Measurements from ENCODE around the gene WDR55. TPM values are rescaled to one million over a fixed set of nuclear protein-coding genes. Genes with fewer than 3 reads are reported as not detected.

WDR55 gene
- total and polyA plus RNA-seq, 2 of the 4 experiments (the other 2 are of a cell fraction) = 19.0 to 20.4 TPM

GRCh38 chr5:140637371-140638100 lies 27.2 kb upstream of the WDR55 start:
- peaks cover 4% of the 10 kb centered on the region for H3K9me1 ChIP-seq (ENCODE audit: insufficient read depth, low read length)
- dilution Hi-C loops (cut with HindIII; ENCODE audit: low sequenced_read_pairs, unreplicated experiment) = no loop called here
- H3K4me1 ChIP-seq (ENCODE audit: control insufficient read depth, insufficient read depth, low read length) = peaks cover 6% of the 10 kb centered on the region
- H3K56ac ChIP-seq (ENCODE audit: extremely low read depth, insufficient read depth, low read length) = no peak overlapping the region
- H2BK15ac ChIP-seq (ENCODE audit: low read depth, low read length) = no peak overlapping the region
- ATAC-seq (ENCODE audit: low read depth) (no peak), DNase-seq (no peak)
- H3K36me3 ChIP-seq (ENCODE audit: control insufficient read depth, insufficient read depth, low read length) = peaks cover 7% of the 10 kb centered on the region
- no peak overlapping the region for H3K27ac ChIP-seq (ENCODE audit: insufficient read depth, low read length)
- POLR2A ChIA-PET (ENCODE audit: unreplicated experiment) = no interaction called here
- intact Hi-C loops (cut with micrococcal nuclease) = loop anchor here (2.0 to 10.0 kb wide), 2 partner anchors 91 to 393 kb away; partner anchors contain the start of gene EIF4EBP3
- H4K5ac ChIP-seq (ENCODE audit: low read depth, low read length) = no peak overlapping the region
- no peak overlapping the region for H3K4me3 ChIP-seq (ENCODE audit: insufficient read depth, low read depth, low read length)
- no peaks in the 10 kb centered on the region for H3K9me3 ChIP-seq (ENCODE audit: control insufficient read depth, insufficient read depth, low read length)
- H2BK20ac ChIP-seq (ENCODE audit: low read depth, low read length) = no peak overlapping the region
- H4K20me1 ChIP-seq (ENCODE audit: insufficient read depth, low read length) = no peaks in the 10 kb centered on the region
- in situ Hi-C loops (cut with MboI; ENCODE audit: low sequenced_read_pairs) = no loop called here
- no peak overlapping the region for H2AFZ ChIP-seq (replicated peaks; ENCODE audit: low read length, poor library complexity)
- H4K91ac ChIP-seq (ENCODE audit: insufficient read depth, low read depth, low read length) = no peak overlapping the region
- no peak overlapping the region for H3K4ac ChIP-seq (ENCODE audit: low read depth, low read length)
- no peak for TF ChIP-seq FOS (IDR thresholded peaks at IDR 0.05; ENCODE audit: low read depth, low read length)
- TF ChIP-seq RFX5 (IDR thresholded peaks at IDR 0.05; ENCODE audit: low read depth, low read length) = no peak
- TF ChIP-seq CTCF (conservative IDR thresholded peaks at IDR 0.05; ENCODE audit: low read depth, low read length) = no peak
- no peak for TF ChIP-seq NFE2L2 (IDR thresholded peaks at IDR 0.05; ENCODE audit: low read depth, low read length)
- no peak for TF ChIP-seq CEBPB (IDR thresholded peaks at IDR 0.05; ENCODE audit: low read depth, low read length)
- no peak for TF ChIP-seq MXI1 (IDR thresholded peaks at IDR 0.05; ENCODE audit: borderline replicate concordance, low read depth, low read length)
- no peak for TF ChIP-seq USF2 (IDR thresholded peaks at IDR 0.05; ENCODE audit: low read depth, low read length)
- no peak for TF ChIP-seq ELK1 (IDR thresholded peaks at IDR 0.05; ENCODE audit: borderline replicate concordance, low read depth, low read length)
- TF ChIP-seq RAD21 (IDR thresholded peaks at IDR 0.05; ENCODE audit: low read length) = no peak
- no peak for TF ChIP-seq BHLHE40 (IDR thresholded peaks at IDR 0.05; ENCODE audit: low read depth, low read length)
- TF ChIP-seq MAZ (IDR thresholded peaks at IDR 0.05; ENCODE audit: borderline replicate concordance, low read depth, low read length) = no peak
- TF ChIP-seq POLR2A (IDR thresholded peaks at IDR 0.05; ENCODE audit: low read depth, low read length) = no peak
- no peak for TF ChIP-seq RCOR1 (IDR thresholded peaks at IDR 0.05; ENCODE audit: insufficient replicate concordance, low read length)
- CTCF ChIA-PET = no interaction called here
- BruUV-seq (replicated peaks) = no TSS peak
- H4K8ac ChIP-seq (ENCODE audit: low read depth in 2 of 2, low read length in 2 of 2) = no peak overlapping the region
- no peak overlapping the region for H3K4me2 ChIP-seq (ENCODE audit: low read depth, low read length)
- H2AK5ac ChIP-seq (ENCODE audit: low read depth, low read length) = no peak overlapping the region
- H3K18ac ChIP-seq (ENCODE audit: low read depth, low read length) = no peak overlapping the region
- H3K27me3 ChIP-seq (ENCODE audit: control insufficient read depth, insufficient read depth, low read length) = no peaks in the 10 kb centered on the region
- H2AK9ac ChIP-seq (replicated peaks; ENCODE audit: low read depth, low read length, poor library complexity) = no peak overlapping the region
- H3K9ac ChIP-seq (ENCODE audit: low read depth, low read length) = no peak overlapping the region
- H3K14ac ChIP-seq (replicated peaks; ENCODE audit: low read depth, low read length) = no peak overlapping the region
- H3K23ac ChIP-seq (ENCODE audit: low read depth, low read length) = no peak overlapping the region
- no peak overlapping the region for H2BK5ac ChIP-seq (ENCODE audit: low read depth, low read length, poor library complexity, severe bottlenecking)
- peaks cover 6 to 24% of the 10 kb centered on the region in 2 experiments for H3K79me1 ChIP-seq (ENCODE audit: low read depth in 1 of 2, low read length in 2 of 2)
- WGBS, 2 experiments (ENCODE audit: extremely low coverage in 2 of 2, insufficient read length in 1 of 2) = 82% methylated on average over 3 of the region's 10 CpGs; no CpG with 5 or more reads in 1 of the 2 experiments
- H2BK120ac ChIP-seq (ENCODE audit: low read depth, low read length) = no peak overlapping the region
